ENCODE measurements around the gene IL4I1. TPM values are rescaled to one million over a fixed set of nuclear protein-coding genes. Genes with fewer than 3 reads are reported as not detected.
"Not testable (repeated sequence)": the region's sequence is repeated elsewhere in the genome, so short reads cannot be mapped to it uniquely, and the experiment has no call there.

Gene IL4I1
- total and polyA plus RNA-seq, 9 donors: 0.53 to 1.2 (median 1.0) TPM

DNA sequence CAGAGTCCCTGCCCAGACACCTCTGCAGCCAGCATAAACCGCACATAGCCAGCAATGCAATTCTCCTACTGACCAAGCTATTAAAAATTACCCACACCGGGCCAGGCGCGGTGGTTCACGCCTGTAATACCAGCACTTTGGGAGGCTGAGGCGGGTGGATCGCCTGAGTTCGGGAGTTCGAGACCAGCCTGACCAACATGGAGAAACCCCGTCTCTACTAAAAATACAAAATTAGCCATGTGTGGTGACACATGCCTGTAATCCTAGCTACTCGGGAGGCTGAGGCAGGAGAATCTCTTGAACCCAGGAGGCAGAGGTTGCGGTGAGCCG lies 28.2 kb upstream of the IL4I1 start:
- WGBS (ENCODE audit: insufficient coverage): 100% methylated on average over 1 of the region's 13 CpGs
- not testable (repeated sequence) for H3K9me3 ChIP-seq (replicated peaks; ENCODE audit: control insufficient read depth, low read depth, low read length); DNase-seq; H3K4me3 ChIP-seq (ENCODE audit: low read length); H3K27me3 ChIP-seq (ENCODE audit: control insufficient read depth, insufficient read depth, low read length); H3K27ac ChIP-seq (ENCODE audit: low read length)
- Histone ChIP-seq H3K4me1 (ENCODE audit: control insufficient read depth, insufficient read depth, low read length) (peaks cover 49% of the 10 kb centered on the region), H3K36me3 (ENCODE audit: control insufficient read depth, insufficient read depth, low read length) (peaks cover 62% of the 10 kb centered on the region)

GRCh38 chr19:49924004-49924880 lies 27.6 kb upstream of the IL4I1 start:
- peak; percentile 69 for DNase-seq

GRCh38 chr19:49923055-49924003 lies 26.6 kb upstream of the IL4I1 start:
- Histone ChIP-seq H3K27me3 (ENCODE audit: control insufficient read depth, insufficient read depth, low read length) (no peaks in the 10 kb centered on the region), H3K36me3 (ENCODE audit: control insufficient read depth, insufficient read depth, low read length) (peaks cover 65% of the 10 kb centered on the region), H3K9me3 (replicated peaks; ENCODE audit: control insufficient read depth, low read depth, low read length) (no peaks in the 10 kb centered on the region), H3K27ac (ENCODE audit: low read length) (no peak overlapping the region), H3K4me3 (ENCODE audit: low read length) (no peak overlapping the region), H3K4me1 (ENCODE audit: control insufficient read depth, insufficient read depth, low read length) (peaks cover 45% of the 10 kb centered on the region)
- 83% methylated on average over 28 of the region's 31 CpGs for WGBS (ENCODE audit: insufficient coverage)
- no peak for DNase-seq

More at GRCh38 chr19:49924004-49924880, 27.6 kb upstream of the IL4I1 start:
- Histone ChIP-seq H3K36me3 (ENCODE audit: control insufficient read depth, insufficient read depth, low read length) (peaks cover 62% of the 10 kb centered on the region), H3K4me3 (ENCODE audit: low read length) (no peak overlapping the region), H3K9me3 (replicated peaks; ENCODE audit: control insufficient read depth, low read depth, low read length) (no peaks in the 10 kb centered on the region), H3K27me3 (ENCODE audit: control insufficient read depth, insufficient read depth, low read length) (no peaks in the 10 kb centered on the region), H3K27ac (ENCODE audit: low read length) (no peak overlapping the region), H3K4me1 (ENCODE audit: control insufficient read depth, insufficient read depth, low read length) (peaks cover 49% of the 10 kb centered on the region)
- 50% methylated on average over 18 of the region's 25 CpGs for WGBS (ENCODE audit: insufficient coverage)

DNA sequence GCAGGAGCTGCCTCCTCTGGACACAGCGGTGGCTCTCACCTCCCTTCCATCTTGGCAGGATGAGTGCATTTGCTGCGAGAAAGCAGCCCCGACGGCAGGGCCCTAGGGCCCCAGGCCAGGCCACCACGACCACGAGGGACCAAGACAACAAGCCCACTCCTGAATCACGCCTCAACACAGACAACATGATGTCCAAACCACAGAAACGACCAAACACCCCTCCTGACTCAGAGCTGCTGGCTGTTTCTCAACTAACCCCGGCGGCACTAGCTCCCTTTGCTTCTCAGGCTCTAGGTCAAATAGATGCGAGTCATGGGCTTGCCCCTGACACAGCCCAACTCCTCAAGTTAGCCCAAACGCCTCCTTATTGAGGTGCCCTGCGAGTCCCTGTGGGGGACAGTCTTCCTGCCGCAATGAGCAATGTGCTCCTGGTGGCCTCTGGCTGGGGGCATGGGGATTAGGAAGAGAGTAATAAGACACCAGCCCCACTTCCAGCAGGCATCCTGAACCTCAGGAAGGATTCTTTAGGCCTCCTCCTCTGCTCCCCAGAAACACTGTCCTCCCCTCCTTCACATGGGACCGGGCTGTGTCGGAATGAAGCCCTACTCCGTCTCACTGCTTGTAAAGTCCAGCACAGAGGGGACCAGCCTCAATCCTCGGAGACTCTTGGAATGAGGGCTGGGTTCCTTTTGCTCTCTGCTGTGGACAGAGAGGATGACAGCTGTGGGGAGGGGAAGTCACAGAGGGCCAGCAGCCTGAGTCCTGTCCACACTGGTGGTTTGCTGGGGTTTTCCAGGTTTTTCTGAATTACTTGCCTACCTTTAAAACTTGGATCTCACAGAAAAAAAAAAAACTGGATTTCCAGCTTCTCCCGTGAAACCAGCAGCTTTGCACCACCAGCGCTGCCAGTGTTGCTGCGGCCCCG lies 25.4 kb upstream of the IL4I1 start:
- no peak for DNase-seq
- peaks cover 67% of the 10 kb centered on the region for H3K36me3 ChIP-seq (ENCODE audit: control insufficient read depth, insufficient read depth, low read length)
- no peak overlapping the region for H3K27ac ChIP-seq (ENCODE audit: low read length)
- no peaks in the 10 kb centered on the region for H3K9me3 ChIP-seq (replicated peaks; ENCODE audit: control insufficient read depth, low read depth, low read length)
- H3K27me3 ChIP-seq (ENCODE audit: control insufficient read depth, insufficient read depth, low read length): no peaks in the 10 kb centered on the region
- no peak overlapping the region for H3K4me3 ChIP-seq (ENCODE audit: low read length)
- peaks cover 37% of the 10 kb centered on the region for H3K4me1 ChIP-seq (ENCODE audit: control insufficient read depth, insufficient read depth, low read length)
- WGBS (ENCODE audit: insufficient coverage): 61% methylated on average over 18 of the region's 22 CpGs

GRCh38 chr19:49920624-49921363 lies 24.1 kb upstream of the IL4I1 start:
- Histone ChIP-seq H3K4me1 (ENCODE audit: control insufficient read depth, insufficient read depth, low read length) (peaks cover 34% of the 10 kb centered on the region), H3K9me3 (replicated peaks; ENCODE audit: control insufficient read depth, low read depth, low read length) (no peaks in the 10 kb centered on the region), H3K4me3 (ENCODE audit: low read length) (no peak overlapping the region), H3K36me3 (ENCODE audit: control insufficient read depth, insufficient read depth, low read length) (peaks cover 69% of the 10 kb centered on the region), H3K27me3 (ENCODE audit: control insufficient read depth, insufficient read depth, low read length) (no peaks in the 10 kb centered on the region), H3K27ac (ENCODE audit: low read length) (no peak overlapping the region)
- WGBS (ENCODE audit: insufficient coverage): 93% methylated on average over 17 of the region's 24 CpGs
- DNase-seq: no peak

DNA sequence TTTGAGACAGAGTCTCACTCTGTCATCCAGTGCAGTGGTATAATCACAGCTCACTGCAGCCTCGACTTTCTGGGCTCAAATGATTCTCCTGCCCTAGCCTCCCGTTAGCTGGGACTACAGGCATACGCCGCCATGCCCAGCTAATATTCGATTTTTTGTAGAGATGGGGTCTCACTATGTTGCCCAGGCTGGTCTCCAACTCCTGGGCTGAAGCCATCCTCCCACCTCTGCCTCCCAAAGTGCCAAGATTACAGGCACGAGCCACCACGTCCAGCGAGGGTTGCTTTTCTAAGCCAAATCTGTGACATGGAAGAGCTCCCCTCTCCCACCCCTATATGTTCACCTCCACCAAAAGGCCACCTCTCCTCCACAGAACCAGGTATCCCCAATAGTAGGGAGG lies 21.4 kb upstream of the IL4I1 start:
- WGBS (ENCODE audit: insufficient coverage): 100% methylated on average over 3 of the region's 8 CpGs
- peaks cover 5% of the 10 kb centered on the region for H3K9me3 ChIP-seq (replicated peaks; ENCODE audit: control insufficient read depth, low read depth, low read length)
- peaks cover 15% of the 10 kb centered on the region for H3K4me1 ChIP-seq (ENCODE audit: control insufficient read depth, insufficient read depth, low read length)
- DNase-seq: no peak
- H3K4me3 ChIP-seq (ENCODE audit: low read length): no peak overlapping the region
- H3K36me3 ChIP-seq (ENCODE audit: control insufficient read depth, insufficient read depth, low read length): peaks cover 69% of the 10 kb centered on the region
- no peaks in the 10 kb centered on the region for H3K27me3 ChIP-seq (ENCODE audit: control insufficient read depth, insufficient read depth, low read length)
- no peak overlapping the region for H3K27ac ChIP-seq (ENCODE audit: low read length)

- DNase-seq: peak; percentile 45
- Histone ChIP-seq H3K9me3 (replicated peaks; ENCODE audit: control insufficient read depth, low read depth, low read length) (peaks cover 5% of the 10 kb centered on the region), H3K27me3 (ENCODE audit: control insufficient read depth, insufficient read depth, low read length) (no peaks in the 10 kb centered on the region), H3K27ac (ENCODE audit: low read length) (no peak overlapping the region), H3K4me1 (ENCODE audit: control insufficient read depth, insufficient read depth, low read length) (peaks cover 5% of the 10 kb centered on the region), H3K36me3 (ENCODE audit: control insufficient read depth, insufficient read depth, low read length) (peaks cover 67% of the 10 kb centered on the region), H3K4me3 (ENCODE audit: low read length) (no peak overlapping the region)
- WGBS (ENCODE audit: insufficient coverage): 69% methylated on average over 11 of the region's 21 CpGs
Measured at GRCh38 chr19:49916839-49917733, 20.4 kb upstream of the IL4I1 start.

GRCh38 chr19:49915271-49915670 lies 18.6 kb upstream of the IL4I1 start:
- Histone ChIP-seq H3K9me3 (replicated peaks; ENCODE audit: control insufficient read depth, low read depth, low read length) (peaks cover 5% of the 10 kb centered on the region), H3K4me3 (ENCODE audit: low read length) (no peak overlapping the region), H3K27me3 (ENCODE audit: control insufficient read depth, insufficient read depth, low read length) (no peaks in the 10 kb centered on the region), H3K4me1 (ENCODE audit: control insufficient read depth, insufficient read depth, low read length) (peaks cover 14% of the 10 kb centered on the region), H3K36me3 (ENCODE audit: control insufficient read depth, insufficient read depth, low read length) (peaks cover 58% of the 10 kb centered on the region), H3K27ac (ENCODE audit: low read length) (no peak overlapping the region)
- DNase-seq: no peak
- 97% methylated on average over 3 of the region's 6 CpGs for WGBS (ENCODE audit: insufficient coverage)

Data from muscle of leg (tissue), 11 donors.